ENCODE measurements around the gene CFAP46. TPM values are rescaled to one million over a fixed set of nuclear protein-coding genes. Genes with fewer than 3 reads are reported as not detected.

Gene CFAP46
- total RNA-seq, 1 donor from 2014 or later: 5.2 TPM

DNA sequence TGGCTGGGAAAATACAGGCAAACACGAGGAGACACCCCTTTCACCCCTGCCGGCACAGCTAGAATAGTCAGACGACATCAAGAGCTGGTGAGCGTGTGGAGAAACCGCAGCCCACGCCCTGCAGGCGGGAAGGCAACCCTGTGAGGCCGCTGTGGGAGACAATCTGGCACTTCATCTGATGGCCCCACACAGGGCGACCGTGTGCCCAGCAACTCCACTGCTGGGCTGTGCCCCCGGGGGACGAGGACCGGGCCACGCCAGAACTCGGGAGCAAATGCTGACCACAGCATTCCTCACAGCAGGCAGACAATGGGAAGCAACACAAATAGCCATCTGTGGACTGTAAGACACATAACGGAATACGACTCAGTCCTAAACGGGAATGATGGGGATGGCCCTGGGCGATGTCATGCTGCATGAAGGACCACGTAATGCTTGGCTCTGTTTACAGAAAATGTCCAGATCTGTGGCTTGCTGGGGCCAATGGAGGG, 58.9 kb downstream of the CFAP46 start:
- peaks cover 11% of the 10 kb centered on the region for H3K27me3 Mint-ChIP-seq (ENCODE audit: unreplicated experiment)
- DNase-seq: no peak
- H3K27ac Mint-ChIP-seq (ENCODE audit: unreplicated experiment): no peak overlapping the region
- TF ChIP-seq, protein P1, sequence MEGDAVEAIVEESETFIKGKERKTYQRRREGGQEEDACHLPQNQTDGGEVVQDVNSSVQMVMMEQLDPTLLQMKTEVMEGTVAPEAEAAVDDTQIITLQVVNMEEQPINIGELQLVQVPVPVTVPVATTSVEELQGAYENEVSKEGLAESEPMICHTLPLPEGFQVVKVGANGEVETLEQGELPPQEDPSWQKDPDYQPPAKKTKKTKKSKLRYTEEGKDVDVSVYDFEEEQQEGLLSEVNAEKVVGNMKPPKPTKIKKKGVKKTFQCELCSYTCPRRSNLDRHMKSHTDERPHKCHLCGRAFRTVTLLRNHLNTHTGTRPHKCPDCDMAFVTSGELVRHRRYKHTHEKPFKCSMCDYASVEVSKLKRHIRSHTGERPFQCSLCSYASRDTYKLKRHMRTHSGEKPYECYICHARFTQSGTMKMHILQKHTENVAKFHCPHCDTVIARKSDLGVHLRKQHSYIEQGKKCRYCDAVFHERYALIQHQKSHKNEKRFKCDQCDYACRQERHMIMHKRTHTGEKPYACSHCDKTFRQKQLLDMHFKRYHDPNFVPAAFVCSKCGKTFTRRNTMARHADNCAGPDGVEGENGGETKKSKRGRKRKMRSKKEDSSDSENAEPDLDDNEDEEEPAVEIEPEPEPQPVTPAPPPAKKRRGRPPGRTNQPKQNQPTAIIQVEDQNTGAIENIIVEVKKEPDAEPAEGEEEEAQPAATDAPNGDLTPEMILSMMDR (IDR thresholded peaks at IDR 0.05; ENCODE audit: partially characterized antibody, unreplicated experiment): no peak
- peaks cover 4% of the 10 kb centered on the region for H3K4me1 Mint-ChIP-seq (ENCODE audit: low read depth, unreplicated experiment)
- H3K9me3 Mint-ChIP-seq (ENCODE audit: unreplicated experiment): peaks cover 5% of the 10 kb centered on the region
- H3K36me3 Mint-ChIP-seq (ENCODE audit: unreplicated experiment): no peaks in the 10 kb centered on the region
- H3K4me3 Mint-ChIP-seq (ENCODE audit: unreplicated experiment): no peak overlapping the region

DNA sequence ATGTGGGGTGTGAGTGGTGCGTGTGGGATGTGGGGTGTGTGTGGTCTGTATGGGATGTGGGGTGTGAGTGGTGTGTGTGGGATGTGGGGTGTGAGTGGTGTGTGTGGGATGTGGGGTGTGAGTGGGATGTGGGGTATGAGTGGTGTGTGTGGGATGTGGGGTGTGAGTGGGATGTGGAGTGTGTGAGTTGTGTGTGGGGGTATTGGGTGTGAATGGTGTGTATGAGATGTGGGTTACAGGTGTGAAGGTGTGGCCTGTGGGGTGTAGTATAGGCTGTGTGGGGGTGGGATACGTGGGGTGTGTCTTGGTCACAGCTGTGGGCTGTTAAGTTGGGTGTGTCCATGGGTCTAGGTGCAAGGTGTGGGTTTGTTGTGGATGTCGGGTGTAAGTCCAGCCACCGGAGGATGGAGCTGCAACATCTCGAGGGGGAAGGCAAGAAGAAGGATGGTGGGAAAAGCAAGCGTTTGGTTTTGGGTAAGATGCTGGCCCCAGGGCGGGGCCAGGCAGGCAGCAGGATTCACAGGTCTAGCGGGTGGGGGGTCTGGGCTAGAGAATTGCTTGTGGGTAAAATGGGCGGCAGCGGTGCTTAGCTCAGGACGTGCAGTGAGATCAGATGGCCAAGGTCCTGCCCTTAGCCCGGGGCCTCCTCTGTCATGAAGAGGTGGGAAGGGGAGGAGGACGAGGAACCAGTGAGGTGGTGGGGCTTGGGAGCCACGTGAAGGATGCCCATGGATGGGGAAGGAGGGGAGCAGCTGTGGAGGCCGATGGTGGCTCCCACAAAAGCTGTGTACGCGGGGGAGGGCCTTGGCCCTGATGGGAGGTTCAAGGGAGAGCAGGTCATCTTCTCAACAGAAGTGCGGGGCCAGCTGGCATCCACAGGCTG, 60.1 kb downstream of the CFAP46 start:
- DNase-seq: no peak
- Mint-ChIP-seq H3K9me3 (ENCODE audit: unreplicated experiment) (peaks cover 5% of the 10 kb centered on the region), H3K36me3 (ENCODE audit: unreplicated experiment) (no peaks in the 10 kb centered on the region), H3K4me1 (ENCODE audit: low read depth, unreplicated experiment) (peaks cover 4% of the 10 kb centered on the region), H3K27me3 (ENCODE audit: unreplicated experiment) (peaks cover 11% of the 10 kb centered on the region), H3K4me3 (ENCODE audit: unreplicated experiment) (no peak overlapping the region), H3K27ac (ENCODE audit: unreplicated experiment) (no peak overlapping the region)
- TF ChIP-seq, protein P1 (IDR thresholded peaks at IDR 0.05; ENCODE audit: partially characterized antibody, unreplicated experiment): no peak

DNA sequence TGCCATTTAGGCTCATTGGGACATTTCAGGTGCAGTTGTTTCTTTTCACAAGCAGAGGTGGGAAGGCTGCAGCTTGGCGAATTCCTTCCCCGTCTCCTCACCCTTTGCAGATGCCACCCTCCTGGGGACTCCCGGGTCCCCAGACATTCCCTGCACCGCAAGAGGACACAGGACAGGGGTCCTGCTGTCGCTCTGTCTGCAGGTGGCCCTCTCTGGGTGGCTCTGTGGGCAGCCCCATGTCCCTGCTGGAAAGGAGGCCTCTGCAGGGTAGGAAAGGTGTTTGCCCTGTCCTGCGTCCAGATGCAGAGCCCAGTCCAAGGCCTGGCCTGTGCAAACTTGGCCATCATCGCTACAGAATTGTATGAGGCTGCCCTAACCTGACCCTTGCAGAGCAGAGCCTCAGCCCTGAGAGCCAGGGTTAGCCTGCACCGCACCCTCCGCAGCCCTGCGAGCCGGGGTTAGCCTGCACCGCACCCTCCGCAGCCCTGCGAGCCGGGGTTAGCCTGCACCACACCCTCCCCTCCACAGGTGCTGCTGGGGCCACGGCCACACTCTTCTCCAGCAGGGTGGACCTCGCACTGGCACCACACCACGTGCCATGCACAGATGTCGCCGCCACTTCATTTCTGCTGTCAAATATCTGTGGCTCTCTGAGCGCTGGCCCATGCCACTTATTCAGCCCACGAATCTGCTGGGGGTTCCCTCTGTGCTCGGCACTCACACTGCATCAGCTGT, 61.0 kb downstream of the CFAP46 start:
- Mint-ChIP-seq H3K4me3 (ENCODE audit: unreplicated experiment) (no peak overlapping the region), H3K27me3 (ENCODE audit: unreplicated experiment) (peaks cover 11% of the 10 kb centered on the region), H3K4me1 (ENCODE audit: low read depth, unreplicated experiment) (peaks cover 4% of the 10 kb centered on the region), H3K9me3 (ENCODE audit: unreplicated experiment) (peaks cover 5% of the 10 kb centered on the region), H3K36me3 (ENCODE audit: unreplicated experiment) (no peaks in the 10 kb centered on the region), H3K27ac (ENCODE audit: unreplicated experiment) (no peak overlapping the region)
- no peak for DNase-seq
- TF ChIP-seq, protein P1 (IDR thresholded peaks at IDR 0.05; ENCODE audit: partially characterized antibody, unreplicated experiment): no peak

DNA sequence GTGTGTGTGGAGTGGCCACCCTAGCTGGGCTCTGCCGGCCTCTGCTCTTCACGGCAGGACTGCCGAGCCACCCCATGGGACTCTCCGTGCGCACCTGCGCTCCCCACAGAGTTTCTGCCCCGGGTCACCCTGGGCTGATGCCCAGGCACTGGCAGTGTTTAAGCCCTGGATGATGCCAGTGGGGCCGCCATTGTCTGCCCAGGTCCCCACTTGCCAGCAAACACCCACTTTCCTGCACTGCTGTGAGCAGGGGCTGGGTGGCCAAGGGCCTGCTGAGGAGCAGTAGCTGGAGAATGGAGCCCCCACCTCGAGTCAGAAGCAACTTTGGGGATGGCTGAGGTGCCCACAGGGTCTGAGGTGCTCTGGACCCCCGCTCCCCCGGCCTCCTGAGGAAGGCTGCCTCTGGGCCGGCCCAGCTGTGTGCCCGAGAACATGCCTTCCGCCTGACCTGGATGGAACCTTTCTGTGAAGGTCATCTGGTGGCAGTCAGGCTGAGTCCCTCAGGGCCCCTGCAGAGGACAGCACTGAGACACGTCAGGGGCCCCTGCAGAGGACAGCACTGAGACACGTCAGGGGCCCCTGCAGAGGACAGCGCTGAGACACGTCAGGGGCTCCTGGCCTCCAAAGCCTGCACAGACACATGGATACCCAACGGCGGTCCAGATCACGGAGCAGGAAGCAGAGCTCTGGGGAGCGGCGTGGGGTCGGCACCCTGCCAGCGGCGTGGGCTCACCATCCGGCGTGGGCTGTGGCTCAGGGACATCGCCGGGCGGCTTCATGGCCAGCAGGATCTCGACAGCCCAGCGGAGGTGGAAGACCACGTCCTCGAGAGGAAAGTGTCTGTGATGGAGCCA, 62.0 kb downstream of the CFAP46 start:
- DNase-seq: no peak
- peaks cover 4% of the 10 kb centered on the region for H3K4me1 Mint-ChIP-seq (ENCODE audit: low read depth, unreplicated experiment)
- H3K4me3 Mint-ChIP-seq (ENCODE audit: unreplicated experiment): no peak overlapping the region
- peaks cover 14% of the 10 kb centered on the region for H3K27me3 Mint-ChIP-seq (ENCODE audit: unreplicated experiment)
- TF ChIP-seq, protein P1 (IDR thresholded peaks at IDR 0.05; ENCODE audit: partially characterized antibody, unreplicated experiment): no peak
- peaks cover 12% of the 10 kb centered on the region for H3K9me3 Mint-ChIP-seq (ENCODE audit: unreplicated experiment)
- H3K36me3 Mint-ChIP-seq (ENCODE audit: unreplicated experiment): peaks cover 6% of the 10 kb centered on the region
- H3K27ac Mint-ChIP-seq (ENCODE audit: unreplicated experiment): no peak overlapping the region

All from glutamatergic neuron (in vitro differentiated cells).